HuH-7.5 (cell line): ENCODE measurements around the gene SLC2A13.
"Not testable (repeated sequence)": the region's sequence is repeated elsewhere in the genome, so short reads cannot be mapped to it uniquely, and the experiment has no call there.

Source experiments
- DNase-seq: peaks from one replicate; pipeline ENCODE4 v3.0.0; 2011; ENCODE audit warnings: low spot score

The SLC2A13 gene

DNA sequence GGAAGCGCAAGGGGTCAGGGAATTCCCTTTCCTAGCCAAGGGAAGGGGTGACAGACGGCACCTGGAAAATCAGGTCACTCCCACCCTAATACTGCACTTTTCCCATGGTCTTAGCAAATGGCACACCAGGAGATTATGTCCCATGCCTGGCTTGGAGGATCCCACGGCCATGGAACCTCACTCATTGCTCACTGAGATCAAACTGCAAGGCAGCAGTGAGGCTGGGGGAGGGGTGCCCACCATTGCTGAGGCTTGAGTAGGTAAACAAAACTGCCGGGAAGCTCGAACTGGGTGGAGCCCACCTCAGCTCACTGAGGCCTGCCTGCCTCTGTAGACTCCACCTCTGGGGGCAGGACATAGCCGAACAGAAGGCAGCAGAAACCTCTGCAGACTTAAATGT lies 359.7 kb downstream of the SLC2A13 start:
- DNase-seq: not testable (repeated sequence)

DNA sequence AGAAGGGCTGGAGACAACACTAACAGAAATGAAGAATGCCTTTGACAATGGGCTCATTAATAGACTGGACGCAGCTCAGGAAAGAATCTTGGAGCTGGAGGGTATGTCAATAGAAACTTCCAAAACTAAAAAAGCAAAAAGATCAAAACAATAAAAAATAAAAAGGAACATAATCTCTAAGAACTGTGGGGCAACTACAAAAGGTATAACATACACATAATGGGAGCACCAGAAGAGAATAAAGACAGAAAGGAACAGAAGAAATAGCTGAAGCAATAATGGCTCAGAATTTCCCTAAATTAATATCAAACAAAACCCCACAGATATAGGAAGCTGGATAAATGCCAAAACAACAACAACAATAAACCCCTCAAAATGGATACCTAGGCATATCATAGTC lies 362.2 kb downstream of the SLC2A13 start:
- no peak for DNase-seq

DNA sequence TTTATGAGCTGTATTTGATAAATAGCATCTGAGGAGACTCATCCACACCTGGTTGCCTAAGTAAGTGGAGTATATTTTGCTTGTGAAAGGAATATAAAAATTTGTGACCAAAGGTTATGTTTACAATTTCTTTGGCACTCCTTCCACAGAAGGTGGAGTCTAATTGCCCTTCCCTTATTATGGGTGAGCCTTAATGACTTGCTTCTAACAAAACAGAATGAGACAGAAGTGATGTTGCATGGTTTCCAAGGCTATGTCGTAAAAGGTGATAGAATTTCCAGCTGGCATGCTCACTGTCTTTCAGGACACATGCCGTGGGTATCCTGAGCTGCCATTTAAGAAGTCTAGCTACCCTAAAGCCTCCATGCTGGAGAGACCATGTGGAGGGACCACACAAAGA lies 369.5 kb downstream of the SLC2A13 start:
- no peak for DNase-seq

DNA sequence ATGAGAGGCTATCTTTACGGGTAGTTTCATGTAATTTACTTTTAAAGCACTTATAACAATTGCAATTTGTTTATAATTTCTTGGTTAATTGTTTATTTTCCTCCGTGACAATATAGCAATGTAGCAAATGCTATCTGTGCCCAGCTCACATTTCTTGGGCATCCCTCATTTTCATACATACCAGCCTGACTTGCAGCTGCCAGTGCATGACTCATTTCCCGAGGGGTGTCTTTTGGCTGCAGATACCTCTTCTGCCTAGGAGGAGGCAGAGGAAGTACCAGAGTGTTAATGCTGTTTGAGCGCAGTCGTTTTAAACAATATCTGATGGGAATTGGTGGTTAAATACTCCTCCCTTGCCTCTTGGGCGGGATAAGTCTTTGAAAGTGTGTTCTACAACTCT lies 382.1 kb downstream of the SLC2A13 start:
- no peak for DNase-seq

DNA sequence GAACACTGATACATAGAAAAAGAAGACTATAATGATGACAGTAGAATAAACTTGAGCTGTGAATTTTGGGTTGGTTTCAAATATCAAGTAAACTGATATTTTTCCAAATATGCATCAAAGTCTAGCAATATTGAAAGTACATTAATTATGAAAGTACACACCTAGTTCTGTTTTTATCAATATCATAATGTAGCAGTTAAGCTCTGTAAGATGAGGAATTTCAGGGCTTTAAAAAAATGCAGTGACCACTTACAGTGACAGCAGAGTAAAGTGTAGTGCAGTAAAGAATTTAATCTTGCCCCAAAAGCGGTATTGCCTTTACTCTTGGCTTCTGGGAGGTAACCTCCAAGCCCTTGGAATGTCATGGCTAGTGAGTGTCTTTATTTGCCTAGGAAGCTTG lies 383.4 kb downstream of the SLC2A13 start:
- DNase-seq: no peak

DNA sequence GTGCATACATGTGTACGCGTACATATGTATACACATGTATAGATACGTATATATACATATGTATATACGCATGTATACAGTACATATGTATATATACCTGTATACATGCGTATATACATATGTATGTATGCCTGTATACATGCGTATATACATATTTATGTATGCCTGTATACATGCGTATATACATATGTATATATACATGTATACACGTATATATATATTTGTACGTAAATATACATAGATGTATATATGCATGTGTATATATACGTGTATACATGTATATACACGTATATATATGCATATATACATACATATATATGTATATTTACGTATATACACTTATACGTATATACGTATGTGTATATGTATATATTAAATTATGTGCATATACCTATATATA lies 392.3 kb downstream of the SLC2A13 start:
- no peak for DNase-seq

DNA sequence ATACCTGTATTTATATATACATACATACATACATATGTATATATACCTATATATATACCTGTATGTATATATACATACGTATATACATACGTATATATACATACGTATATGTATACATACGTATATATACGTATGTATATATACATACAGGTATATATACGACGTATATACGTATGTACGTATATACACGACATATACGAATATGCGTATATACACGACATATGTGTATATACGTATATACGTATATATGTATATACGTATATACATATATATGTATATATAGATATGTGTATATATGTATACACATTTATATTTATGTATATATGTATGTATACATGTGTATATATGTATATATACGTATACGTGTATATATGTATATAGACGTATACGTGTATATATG lies 393.5 kb downstream of the SLC2A13 start:
- DNase-seq: no peak
